Omental fat pad (tissue), 4 donors: ENCODE measurements around the gene OR13C5. TPM values are rescaled to one million over a fixed set of nuclear protein-coding genes. Genes with fewer than 3 reads are reported as not detected.
"Not testable (repeated sequence)": the region's sequence is repeated elsewhere in the genome, so short reads cannot be mapped to it uniquely, and the experiment has no call there.

Experiments
- ATAC-seq: fragments of 150-250 bp; one replicate; pipeline ENCODE4 v1.9.1; 2016; ENCODE audit warnings: mild to moderate bottlenecking, moderate library complexity; ENCODE audit not compliant: low FRiP score
- DNase-seq: peaks from one replicate; pipeline ENCODE4 v3.0.0-alpha.2; 2019; ENCODE audit warnings: low spot score
- CTCF ChIP-seq, 3 donors: fragments of 450-650 bp; IDR thresholded peaks; one replicate each; pipeline ENCODE4 v1.5.1; 2016 to 2017; ENCODE audit warnings: antibody characterized with exemption in 3 of 3, mild to moderate bottlenecking in 3 of 3, moderate library complexity in 2 of 3
- total RNA-seq, 4 donors: library from RNA; depleted of rRNA; stranded (reverse); fragments of >200 nt; gene quantifications; one replicate each; pipeline ENCODE4 v1.1.0, GENCODE V29; 2016

OR13C5 gene
- total RNA-seq, 4 donors from 2014 or later, result not detected

- ATAC-seq, result no peak
- no peak for TF ChIP-seq CTCF (IDR thresholded peaks at IDR 0.05)
- DNase-seq, result no peak
Observed at GRCh38 chr9:104606152-104606551, 6.9 kb upstream of the OR13C5 start.

GRCh38 chr9:104605527-104605926 lies 6.3 kb upstream of the OR13C5 start, which contains the start of gene OR13C2:
TSS of gene OR13C2 (minus strand) at chr9:104605627. CDS start at chr9:104605627, 0 bp downstream.
- not testable (repeated sequence) for ATAC-seq, DNase-seq

- TF ChIP-seq CTCF (IDR thresholded peaks at IDR 0.05), result no peak
- DNase-seq, result no peak
- ATAC-seq, result no peak
Observed at GRCh38 chr9:104604801-104605200, 5.6 kb upstream of the OR13C5 start.

- ATAC-seq, DNase-seq: not testable (repeated sequence)
Observed at GRCh38 chr9:104598749-104599148, 464 bp downstream of the OR13C5 start.

- ATAC-seq (no peak), DNase-seq (no peak)
- TF ChIP-seq CTCF (IDR thresholded peaks at IDR 0.05), result no peak
Observed at GRCh38 chr9:104589626-104590025, 9.6 kb downstream of the OR13C5 start.

GRCh38 chr9:104586496-104587180 lies 12.6 kb downstream of the OR13C5 start:
- TF ChIP-seq CTCF (IDR thresholded peaks at IDR 0.05), result no peak
- ATAC-seq, result no peak
- DNase-seq, result no peak

- DNase-seq (no peak), ATAC-seq (no peak)
- TF ChIP-seq CTCF (IDR thresholded peaks at IDR 0.05), result no peak
Observed at GRCh38 chr9:104580562-104580961, 18.7 kb downstream of the OR13C5 start.

- no peak for ATAC-seq
- DNase-seq, result no peak
- no peak for TF ChIP-seq CTCF (IDR thresholded peaks at IDR 0.05)
Observed at GRCh38 chr9:104577263-104577662, 21.9 kb downstream of the OR13C5 start.
